Transverse colon (tissue), 4 donors: ENCODE data around the gene TNFSF10.

ENCODE experiments used
- CTCF ChIP-seq, 5 experiments: fragments of 200-600 bp in 3 of 5; fragments of 450-650 bp in 2 of 5; sonication (generic) in 3 of 5; IDR thresholded peaks; 1 replicate in 2 of 5; 2 replicates in 3 of 5; pipeline ENCODE4 v1.5.1; 2016 to 2017; ENCODE audit warnings: antibody characterized with exemption in 5 of 5, inconsistent platforms in 3 of 5, mild to moderate bottlenecking in 2 of 5, moderate library complexity in 1 of 5
- EP300 ChIP-seq: sonication (generic); formaldehyde crosslinking; IDR thresholded peaks from one replicate; pipeline ENCODE4 v1.6.1; 2017; ENCODE audit warnings: antibody characterized with exemption, low read depth
- POLR2A ChIP-seq: fragments of 450-650 bp; IDR thresholded peaks from one replicate; pipeline ENCODE4 v1.6.1; 2016; ENCODE audit warnings: antibody characterized with exemption, mild to moderate bottlenecking, moderate library complexity
- POLR2AphosphoS5 ChIP-seq, 3 donors: sonication (generic); formaldehyde crosslinking; IDR thresholded peaks; one replicate each; pipeline ENCODE4 v1.6.1; 2016; ENCODE audit warnings: antibody characterized with exemption in 3 of 3

DNA sequence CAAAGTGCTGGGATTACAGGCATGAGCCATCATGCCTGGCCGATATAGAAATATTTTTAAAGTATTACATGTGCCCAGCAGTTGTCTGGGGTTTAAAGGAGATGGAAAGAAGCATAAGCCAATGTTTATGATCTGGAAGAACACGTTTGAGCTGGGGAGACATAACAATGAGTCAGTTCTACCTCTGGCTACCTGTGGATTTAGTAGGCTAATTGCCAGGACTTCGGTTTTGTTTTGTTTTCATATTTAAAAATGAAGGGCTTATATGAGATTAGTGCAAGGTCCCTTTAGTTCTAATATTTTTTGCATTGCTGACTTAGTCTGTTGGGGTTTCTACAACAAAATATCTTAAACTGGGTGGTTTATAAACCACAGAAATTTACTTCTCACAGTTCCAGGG, 22.9 kb upstream of the TNFSF10 start:
- TF ChIP-seq POLR2AphosphoS5 (IDR thresholded peaks at IDR 0.05) = no peak
- TF ChIP-seq POLR2A = no peak
- no peak for TF ChIP-seq CTCF (IDR thresholded peaks at IDR 0.05)
- no peak for TF ChIP-seq EP300
